GM19397 (cell line): Measurements from ENCODE around the gene PLA2G2D.

Source experiments
- ATAC-seq: cut with Tn5 transposase; IDR thresholded peaks from one replicate; pipeline ENCODE4 v1.9.1; 2021; ENCODE audit warnings: mild to moderate bottlenecking, moderate library complexity; ENCODE audit not compliant: unreplicated experiment

PLA2G2D gene

DNA sequence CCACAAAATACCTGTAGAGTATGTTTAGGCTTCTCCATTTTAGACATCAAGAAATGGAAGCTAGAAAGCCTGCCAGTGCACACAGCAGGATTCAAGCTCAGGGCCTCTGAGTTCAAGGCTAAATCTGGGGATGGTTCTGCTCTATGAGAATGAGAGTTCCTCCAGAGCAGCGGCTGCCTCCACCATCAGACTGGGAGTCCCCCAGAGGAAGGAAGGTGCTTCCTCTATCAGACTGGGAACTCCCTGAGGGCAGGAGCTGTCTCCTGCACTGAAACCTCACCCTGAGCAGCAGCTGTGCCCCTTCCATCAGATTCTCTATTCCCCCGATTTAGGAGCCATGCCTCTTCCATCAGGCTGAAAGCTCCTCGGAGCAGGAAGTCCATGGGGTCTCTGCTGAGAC lies 29.2 kb downstream of the PLA2G2D start:
- no peak for ATAC-seq

DNA sequence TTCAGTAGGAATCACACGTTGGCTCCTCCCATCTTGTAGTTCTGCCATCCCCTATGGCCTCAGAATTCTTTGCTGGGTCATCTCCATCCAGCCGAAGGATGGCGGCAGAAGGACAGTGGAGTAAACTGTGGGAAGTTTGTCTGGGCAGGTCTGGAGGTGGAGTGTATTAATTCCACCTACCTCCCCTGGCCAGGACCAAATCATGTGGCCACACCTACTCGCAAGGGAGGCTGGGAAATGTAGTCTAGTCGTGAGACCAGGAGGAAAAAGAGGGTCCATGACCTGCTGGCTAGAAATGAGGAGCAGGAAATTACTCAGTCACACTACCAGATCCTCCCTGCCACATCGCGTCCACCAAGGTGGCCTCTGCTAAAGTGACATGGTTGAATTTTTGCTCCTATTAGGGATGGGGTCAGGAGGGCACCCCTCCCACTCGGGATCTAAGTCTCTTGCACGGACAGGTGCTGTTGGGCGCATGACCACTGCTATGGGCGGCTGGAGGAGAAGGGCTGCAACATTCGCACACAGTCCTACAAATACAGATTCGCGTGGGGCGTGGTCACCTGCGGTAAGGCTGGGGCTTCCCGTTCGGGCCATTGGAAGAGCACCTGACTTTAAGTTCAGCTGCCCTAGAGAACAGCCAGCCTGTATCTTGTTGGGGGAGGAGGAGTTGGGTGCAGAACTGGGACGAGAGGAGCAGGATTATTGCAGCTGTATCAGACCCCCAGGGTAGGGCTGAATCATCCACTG lies 29.8 kb downstream of the PLA2G2D start:
- ATAC-seq, result no peak

DNA sequence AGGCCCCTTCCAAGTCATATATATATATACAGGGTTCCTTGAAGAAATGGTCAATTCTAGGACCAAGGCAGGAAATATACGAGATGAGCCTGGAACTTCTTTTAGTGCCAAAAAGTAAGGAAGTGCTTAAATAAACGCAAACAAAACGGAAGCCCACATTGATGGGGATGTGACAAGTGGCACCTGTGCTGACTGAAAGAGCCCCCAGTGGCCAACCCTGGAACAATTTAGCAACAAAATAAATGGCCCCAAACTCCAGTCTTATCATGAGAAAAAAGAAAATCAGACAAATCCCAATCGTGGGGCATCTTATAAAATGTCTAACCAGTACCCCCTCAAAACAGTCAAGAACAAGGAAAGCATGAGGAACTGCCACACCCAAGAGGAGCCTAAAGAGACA lies 31.7 kb downstream of the PLA2G2D start:
- ATAC-seq, result no peak

DNA sequence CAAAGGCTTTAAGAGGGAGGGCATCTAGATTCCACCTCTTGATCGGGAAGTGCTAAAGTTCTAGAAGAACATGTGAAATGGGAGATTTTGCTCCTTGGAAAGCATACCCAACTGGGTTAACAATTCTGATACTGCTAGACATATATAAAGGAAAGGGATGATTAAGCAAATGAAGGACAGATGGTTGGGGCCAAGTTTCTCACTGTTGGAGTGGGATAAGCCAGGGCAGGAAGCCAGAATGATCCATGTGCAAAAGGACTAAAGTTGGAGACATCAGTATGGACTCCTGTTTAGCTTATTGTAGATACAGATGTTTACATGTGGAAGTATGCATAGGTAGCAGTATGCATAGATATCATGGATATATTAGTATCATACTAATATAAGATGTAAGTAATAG lies 32.5 kb downstream of the PLA2G2D start:
- no peak for ATAC-seq

DNA sequence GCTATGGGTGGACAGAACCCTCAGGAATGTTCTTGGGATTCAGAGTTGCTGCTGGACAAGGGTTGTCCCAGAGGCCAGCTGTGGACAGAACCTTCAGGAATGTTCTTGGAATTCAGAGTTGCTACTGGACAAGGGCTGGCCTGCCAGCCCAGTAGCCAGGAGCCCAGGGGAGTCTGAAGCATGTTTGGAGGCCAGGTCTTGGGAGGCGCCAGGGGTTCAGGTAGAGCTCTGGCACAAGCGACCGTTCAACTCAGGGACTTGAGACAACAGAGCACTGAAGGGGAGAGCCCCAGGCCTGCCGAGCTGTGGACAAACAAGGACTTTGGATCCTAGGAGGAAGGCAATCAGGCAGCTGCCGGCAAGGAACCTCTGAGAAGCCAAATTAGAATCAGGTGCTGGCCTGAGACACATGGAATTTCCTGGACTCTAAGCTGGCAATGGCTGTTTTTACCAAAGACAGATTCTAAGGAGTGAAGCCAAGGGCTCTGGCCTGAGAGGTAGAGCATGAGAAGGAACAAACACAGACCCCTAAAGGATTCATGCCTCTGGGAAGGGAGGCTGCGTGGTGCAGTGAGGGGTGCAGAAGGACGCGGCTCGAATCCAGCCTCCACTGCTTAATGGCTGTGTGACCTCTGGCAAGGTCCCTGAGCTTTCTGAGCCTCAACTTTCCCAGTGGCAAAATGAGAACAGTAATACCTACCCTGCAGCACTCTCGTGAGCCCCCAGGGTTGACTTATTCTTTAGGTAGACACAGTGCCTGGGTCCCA lies 36.0 kb downstream of the PLA2G2D start:
- no peak for ATAC-seq

DNA sequence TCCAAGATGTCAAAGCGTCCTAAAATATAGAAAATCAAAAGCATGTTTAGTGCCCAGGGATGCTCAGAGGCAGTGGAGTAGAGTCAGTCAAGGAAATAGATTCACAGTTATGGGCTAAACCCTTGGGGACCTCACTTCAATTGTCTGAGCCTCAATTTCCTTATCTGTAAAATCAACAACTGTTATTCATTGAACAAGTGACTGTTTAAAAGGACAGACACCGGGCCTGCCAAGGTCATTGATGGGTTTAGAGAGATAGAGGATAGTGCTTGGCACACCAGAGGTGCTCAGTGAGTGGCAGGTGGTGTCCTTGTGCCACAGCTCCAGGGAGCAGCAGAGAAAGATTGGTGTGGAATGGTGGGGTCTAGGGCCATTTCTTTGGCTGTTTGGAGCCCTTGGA lies 36.6 kb downstream of the PLA2G2D start:
- ATAC-seq, result no peak

DNA sequence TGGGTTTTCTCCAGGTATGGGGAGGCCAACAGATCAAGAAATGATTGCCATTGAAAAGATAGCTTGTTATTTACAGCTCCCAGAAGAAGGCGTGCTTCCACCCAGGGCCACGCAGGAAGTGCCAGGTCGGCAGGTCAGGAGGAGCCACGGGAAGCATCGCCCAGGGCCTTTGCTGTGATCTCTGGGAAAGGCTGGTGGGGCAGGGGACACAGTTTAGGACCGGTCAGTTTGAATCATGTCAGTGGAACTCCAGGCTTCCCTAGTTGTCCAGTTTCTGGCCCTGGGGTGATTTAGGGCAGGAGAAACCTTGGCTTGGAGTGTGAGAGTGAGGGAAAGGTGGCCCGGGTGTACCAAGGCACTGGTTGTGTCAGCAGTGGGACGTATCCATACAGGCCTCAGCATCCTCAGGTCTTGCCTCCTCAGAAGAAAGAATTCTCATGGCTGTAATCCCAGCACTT lies 38.0 kb downstream of the PLA2G2D start:
- ATAC-seq, result no peak

DNA sequence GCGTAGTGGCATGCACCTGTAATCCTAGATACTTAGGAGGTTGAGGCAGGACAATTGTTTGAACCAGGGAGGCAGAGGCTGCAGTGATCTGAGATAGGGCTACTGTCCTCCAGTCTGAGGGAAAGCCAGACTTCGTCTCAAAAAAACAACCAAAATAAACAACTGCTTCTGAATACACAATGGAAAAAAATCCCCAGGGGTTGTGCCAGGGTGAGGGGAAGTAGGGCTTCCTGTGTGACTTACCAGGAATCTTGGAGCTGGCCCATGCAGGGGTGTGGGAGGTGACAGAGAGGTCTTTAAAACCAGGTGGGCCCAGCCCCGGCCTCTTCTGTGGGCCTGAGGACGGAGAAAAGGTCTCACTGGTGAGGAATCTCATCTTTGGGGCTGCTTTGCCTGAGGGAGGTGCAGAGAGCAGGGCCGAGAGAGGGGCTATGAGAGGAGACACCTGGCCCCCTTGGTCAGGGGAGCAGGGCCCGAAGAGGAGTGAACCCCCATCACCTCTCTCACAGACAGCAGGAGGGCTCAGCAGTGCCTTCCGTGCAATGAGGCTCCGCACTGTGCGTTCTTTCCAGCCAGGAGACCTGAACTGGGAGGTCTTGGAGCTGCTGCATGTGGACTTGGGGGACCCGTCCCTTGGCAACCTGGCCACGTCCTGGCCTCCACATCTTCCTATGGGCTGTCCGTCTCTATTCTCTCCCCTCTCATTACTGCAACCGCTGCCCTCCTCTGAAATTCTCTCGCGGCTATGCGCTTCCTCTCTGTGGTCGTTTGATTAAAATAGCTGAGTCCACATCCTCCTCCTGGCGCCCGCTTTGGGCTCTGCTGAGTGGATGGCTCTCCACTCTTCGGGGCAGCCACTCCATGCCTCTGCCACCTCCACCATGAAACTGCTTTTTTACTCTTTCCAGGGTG lies 38.6 kb downstream of the PLA2G2D start:
- no peak for ATAC-seq

DNA sequence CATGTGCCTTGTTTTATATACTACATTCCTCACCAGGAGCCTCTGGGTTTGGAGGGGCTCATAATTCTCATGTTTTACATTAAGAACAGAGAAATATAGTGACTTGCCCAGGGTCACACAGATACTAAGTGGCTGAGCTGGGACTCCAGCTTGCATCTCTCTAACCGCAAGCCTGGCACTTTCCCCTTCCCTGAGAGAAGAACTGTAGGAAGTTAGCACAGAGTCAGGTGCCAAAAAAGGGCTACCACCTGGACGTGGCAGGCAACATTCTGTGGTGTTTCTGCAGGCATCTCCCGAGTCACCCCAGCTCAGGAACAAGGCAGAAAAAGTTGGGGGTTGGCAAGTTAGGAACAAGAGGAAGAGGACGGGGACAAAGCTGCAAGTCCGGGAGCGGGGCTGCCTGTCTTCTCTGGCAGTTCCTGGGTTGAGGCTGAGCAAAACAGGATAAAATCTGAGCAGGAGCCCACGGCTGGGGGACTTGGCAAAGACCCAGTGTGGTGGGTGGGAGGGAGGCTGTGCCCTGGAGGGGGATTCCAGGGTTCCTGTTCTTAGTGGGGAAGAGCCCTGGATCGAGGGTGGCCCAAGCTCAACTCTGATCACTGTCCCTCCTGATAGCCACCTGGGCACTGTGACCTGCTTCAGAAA lies 39.6 kb downstream of the PLA2G2D start:
- no peak for ATAC-seq

DNA sequence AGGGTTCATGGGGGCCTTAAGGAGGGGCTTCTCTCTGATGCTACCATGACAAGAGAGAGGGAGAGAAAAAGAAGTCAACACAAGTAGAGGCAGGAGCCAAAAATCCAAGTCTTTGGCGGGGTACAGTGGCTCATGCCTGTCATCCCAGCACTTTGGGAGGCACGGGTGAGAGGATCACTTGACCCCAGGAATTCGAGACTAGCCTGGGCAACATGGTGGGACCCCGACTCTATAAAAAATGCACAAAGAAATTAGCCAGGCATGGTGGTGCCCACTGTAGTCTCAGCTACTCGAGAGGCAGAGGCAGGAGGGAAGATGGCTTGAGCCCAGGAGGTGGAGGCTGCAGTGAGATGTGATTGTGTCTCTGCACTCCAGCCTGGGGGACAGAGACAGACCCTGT lies 40.6 kb downstream of the PLA2G2D start:
- no peak for ATAC-seq

DNA sequence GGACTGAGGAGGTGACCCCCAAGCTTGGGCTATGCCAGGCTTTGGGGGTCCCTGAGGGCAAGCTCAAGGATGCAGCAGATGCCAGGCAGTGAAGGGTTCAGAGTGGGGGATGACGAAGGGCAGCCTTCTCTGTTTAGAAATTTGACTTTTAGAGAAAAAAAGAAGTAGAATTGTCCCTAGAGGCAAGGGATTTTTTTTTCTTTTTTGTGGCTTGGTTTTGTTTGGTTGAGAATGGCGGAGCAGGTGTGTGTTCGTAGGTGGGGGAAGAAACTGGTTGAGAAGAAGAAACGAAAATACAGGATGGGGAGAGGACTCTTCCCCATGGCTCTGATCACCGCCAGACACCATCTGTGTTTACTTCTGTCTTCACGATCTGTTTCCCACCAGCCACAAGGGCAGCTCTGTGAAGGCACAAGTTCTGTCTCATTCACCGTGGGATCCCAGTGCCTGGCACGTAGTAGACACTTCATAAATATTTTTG lies 41.1 kb downstream of the PLA2G2D start:
- ATAC-seq, result no peak

DNA sequence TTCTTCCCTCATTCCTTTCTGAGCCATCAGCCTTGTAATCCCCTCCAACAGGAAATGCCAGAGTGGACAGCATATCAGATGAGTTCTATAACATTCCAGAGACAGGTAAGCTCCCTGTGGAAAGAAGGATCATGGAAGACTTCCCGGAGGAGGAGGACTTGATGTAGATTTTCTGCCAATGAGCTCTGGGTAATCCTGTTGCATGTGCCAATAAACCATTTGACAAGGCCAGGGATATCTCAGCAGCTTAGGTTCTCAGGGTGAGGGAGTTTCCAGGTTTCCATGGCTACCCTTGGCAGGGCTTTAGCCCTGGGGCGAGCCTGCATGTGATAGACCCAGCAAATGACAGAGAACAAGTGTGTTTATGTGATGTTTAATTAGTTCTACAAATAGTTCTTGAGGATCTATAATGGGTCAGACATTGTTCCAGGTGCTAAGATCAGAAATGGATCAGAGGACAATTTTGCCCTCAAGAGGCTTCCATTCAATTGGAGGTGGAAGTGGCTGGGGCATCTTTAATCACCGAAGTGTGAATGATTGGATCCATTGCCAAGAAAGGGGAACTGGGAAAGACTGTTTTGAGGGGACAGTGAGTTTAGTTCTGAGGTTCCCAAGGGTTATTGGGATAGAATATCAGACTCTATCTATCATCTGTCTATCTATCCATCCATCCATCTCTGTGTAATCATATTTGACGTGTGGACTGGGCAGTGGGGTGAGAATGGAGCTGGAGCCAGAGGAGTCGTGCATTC lies 42.5 kb downstream of the PLA2G2D start:
- ATAC-seq, result no peak

DNA sequence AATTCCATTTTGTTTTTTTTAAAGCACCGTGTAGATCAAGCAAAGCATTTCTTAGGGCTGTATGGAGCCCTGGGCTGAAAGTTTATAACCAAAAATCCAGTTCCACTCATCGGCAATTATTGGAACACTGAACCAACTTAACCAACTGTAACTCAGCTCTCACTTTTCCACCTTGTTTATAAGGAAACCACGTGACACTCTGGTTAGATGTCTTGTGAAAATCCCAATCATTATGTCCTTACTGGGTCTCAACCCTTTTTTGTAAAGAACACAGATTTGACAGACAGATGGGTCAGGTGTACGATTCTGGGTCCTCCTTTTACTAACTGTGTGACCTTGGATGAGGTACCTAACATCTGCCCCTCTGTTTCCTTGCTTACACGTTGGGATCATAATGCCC lies 43.1 kb downstream of the PLA2G2D start:
- no peak for ATAC-seq

DNA sequence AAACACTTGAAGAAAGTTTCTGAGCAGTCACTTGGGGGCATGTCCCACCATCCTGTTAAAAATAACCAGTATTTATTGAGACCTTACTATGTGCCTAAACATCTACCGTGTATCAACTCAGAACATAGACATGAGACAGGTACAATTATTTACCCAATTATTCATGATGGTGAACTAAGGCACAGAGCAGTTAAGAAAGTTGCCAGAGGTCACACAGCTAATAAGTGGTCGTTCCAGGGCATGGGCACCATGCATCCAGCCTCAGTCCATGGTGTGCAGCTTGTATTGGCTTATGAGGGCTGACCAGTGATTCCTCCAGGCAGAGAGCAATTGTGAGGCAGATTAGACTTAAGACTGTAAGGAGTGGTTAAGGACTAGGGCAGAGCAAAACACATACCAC lies 44.0 kb downstream of the PLA2G2D start:
- ATAC-seq, result no peak

DNA sequence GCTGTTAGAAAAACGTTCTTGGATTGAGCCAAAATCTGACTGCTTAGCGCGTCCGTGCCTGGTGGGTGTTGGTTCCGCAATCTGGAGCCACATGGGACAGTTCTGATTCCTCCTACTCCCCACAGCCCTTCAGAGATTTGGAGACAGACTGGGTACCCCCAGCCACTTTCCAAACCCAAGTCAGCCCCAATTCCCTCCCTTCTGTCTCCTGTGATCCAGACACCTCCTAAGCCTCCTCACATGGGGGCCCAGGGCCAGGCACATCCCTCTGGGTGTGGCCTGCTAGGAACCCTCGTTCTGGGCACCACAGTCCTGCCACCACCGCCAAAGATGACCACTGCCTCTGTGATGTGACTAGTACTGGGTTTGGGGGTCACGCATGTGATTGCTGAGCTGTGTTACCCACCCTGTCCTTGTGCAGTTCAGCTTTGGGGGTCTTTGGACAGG lies 44.6 kb downstream of the PLA2G2D start:
- no peak for ATAC-seq

DNA sequence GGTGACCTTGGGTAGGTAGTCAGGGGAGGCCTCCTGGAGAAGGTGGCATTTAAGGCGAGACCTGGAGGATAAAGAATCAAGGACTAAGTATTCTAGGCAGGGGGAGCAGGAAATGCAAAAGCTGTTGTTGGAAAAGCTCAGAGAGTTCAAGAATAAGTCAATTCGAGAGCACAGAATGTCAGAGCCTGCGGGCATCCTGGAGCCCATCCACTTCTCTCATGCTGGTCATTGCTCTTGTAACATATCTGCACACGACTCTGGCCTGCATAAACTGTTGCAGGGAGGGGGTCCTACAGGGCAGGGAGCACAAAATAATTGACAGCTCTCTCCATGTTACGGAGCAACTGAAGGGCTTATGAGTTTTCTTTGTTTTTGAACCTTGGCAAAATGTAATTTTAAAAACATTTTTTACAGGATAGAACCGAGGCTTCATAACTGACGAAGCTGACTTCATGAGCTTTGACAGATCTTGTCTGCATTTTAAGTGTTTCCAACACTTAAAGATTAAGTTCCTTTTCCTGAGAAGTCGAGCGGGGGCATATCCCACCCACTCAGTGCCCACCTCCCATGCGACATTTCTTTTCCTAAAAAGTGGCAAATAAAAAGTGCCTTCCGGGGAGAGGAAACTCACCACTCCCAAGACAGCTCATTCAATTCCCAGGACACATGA lies 45.1 kb downstream of the PLA2G2D start:
- ATAC-seq, result no peak

DNA sequence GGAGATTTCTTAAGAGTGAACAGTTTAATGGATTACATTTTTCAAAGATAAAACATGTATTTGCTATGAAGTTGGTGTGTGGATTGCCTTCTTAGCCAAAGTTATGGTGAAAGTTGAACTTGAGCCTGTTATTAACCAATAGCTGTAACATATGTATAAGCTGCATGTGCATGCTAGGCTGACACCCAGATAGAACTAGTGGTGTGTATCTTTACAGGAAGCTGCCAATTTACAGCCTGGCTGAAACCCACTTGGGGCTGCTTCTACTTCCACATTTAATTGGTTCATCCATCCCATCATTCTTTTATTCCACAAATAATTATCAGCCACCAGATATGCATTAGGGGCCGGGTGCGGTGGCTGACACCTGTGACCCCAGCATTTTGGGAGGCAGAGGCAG lies 46.1 kb downstream of the PLA2G2D start:
- ATAC-seq, result no peak

DNA sequence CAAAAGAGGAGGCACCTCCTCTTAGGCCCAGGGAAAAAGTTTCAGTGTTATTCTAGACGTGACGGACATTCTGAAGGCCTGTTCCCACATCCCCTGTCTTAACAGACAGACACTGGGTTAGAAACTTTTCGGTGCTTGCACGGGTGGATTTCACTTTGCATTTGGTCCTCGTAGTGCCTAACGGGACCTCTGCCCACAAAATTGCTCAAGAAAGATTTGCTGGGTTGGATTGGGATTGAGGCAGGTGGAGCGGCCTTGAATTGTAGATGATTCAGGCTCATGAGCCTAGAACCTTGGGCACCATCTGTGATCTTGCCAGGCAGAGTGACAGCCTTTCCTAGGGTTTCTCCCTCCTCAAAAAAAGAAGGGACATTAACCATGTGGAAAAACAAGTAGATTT lies 46.6 kb downstream of the PLA2G2D start:
- no peak for ATAC-seq

DNA sequence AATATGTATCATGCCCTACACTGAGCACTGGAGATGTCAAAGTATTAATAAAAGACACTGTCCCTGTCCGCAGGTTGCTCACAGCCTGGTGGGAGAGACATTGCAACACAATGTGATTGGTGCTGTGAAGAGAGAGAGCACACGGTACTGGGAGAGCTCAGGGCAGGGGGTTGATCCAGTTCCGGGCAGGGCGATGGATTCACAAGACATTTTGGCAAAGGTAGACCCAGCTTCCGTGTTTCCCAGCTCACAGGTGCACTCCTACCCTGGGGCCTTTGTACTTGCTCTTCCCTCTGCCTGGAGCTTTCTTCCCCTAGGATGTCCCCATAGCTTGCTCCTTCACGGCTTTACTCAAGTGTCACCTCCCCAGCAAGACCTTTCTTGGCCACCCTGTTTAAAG lies 47.9 kb downstream of the PLA2G2D start:
- ATAC-seq, result no peak
